GDM1 (cell line): ENCODE results near the gene DCLK2.
A peak's percentile ranks its signal among the peaks of the same experiment; 100 is the strongest.

Experiments used
- DNase-seq: peaks from one replicate; lab custom pipeline; 2025; lab: John Stamatoyannopoulos, UW

DCLK2 gene

DNA sequence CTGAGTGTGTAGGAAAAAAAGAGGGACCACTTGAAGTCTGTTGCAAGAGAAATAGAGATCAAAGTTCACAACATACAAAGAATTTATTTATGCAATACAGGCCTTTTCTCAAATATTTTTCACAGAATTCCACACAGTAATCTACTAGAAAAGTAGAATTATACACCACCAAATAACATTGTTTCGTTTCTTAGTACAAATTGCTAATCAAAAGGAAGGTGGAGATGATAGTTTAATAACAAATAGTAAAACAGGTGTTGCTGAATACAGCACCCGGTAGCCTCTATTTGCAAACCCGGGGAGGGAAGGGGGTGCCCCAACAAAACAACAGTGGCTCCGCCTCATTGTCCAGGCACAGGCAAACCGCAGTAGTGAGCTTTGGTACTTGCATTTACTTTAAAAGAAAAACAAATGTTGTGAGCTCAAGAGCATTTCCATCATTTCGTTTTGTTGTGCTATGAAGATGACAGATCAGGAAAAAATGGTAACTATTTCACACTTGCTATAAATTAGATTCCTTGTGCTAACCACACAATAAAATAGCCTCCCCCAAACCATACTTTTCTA is 186.4 kb downstream of the DCLK2 start:
- DNase-seq, result no peak

DNA sequence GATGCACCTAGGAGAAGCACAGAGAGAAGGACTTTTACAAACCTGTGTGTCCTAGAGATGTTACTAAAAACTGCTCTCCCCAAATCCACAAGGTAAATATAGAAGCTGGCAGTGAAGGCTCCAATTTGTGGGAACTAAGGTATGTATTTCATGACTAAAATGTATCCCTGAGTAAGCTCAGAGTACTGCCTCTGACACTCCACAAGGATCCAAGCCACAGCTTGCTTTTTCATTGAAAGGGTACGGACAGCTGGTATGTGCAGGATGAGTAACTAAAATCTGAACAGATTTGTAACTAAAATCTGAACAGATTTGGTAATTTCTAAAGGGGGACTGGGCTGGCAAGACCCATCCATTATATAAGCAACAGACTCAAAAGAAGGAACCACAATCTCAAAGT is 187.6 kb downstream of the DCLK2 start:
- DNase-seq, result no peak

DNA sequence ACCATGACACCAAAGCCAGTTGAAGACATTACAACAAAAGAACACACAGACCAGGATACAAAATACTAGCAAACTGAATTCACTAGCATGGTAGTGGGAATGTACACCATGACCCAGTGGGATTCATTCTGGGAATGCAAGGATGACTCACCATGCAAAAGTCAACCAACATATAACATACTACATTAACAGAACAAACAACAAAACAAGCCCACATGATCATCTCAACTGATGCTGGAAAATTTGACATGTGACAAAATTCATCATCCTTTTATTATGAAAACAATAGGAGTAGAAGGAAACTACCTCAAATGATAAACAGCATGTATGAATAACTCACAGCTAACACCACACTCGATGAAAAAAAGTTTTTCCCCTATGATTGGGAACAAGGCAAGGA is 190.2 kb downstream of the DCLK2 start:
- no peak for DNase-seq

DNA sequence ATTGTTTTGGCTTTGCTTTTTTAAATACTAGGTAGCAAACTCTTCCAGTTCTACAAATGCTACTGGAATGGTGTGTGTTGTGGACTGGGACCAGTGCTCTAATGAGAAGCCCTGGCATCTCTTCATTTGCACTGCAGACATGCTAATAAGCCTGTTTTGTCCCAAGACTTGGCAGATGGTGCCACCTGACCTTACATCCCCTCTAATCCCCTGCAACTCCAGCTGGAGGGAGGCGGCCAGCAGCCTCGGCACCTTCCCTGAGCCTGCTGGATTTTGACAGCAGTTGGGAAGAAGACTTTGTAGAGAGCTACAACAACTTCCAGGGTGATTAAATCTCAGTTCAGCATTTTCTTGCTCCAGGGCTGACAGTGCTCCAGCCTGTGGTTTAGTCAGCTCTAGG is 200.0 kb downstream of the DCLK2 start:
- DNase-seq, result no peak

DNA sequence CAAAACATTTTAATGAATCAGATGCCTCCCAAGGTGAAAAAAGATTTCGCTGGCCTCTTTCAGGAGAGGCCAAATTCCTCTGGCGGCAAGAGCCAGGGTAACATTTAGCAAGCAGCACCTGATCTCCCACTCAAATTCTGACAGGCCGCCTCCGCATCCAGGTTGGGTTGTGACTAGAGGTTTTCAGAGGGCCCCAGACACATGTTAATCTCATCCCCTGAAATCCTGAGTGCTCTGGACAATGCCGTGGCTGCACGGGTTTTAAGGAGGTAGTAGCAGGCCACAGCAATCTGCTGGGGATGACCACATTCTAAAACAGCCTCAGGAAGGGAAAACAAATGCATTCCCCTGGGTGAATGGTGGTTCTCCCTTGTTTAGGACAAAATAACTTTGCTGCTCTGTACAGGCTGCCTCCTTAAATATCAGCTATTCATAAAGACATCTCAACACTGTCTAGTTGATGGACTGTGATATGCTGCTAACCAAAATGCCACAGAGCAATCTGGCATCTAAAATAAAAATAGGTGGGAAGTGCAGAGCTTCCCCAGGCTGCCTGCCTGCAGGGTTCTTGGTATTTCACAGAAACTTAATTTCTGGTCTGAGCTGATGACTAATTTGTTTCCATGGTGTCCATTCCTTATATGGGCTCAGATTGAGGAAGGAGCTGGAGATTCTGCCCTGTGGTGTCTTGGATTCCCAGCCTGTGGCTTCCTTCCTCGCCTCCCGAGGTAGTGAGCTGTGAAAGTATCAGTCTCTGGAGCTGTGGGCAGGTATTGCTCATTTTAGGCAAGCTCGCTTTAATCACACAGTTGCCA is 202.0 kb downstream of the DCLK2 start:
- peak; percentile 38 for DNase-seq

DNA sequence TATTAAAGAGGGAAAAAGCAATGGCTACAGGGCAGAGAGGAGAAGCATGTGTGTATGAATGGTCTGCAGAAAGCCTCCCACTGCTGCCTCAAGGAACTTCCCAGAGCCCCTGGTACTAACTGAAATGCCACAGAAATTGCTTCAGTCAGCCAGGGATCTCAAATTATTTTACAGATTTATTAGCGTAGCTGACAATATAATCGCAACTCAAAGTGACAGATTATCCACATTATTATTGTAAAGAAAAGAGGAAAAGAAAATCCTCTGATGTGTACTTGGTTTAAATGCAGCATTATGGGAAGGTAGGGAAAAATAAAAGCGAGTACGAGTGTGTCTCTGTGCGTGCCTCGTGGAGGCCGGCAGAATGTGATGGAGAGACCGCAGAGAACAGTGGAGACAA is 202.7 kb downstream of the DCLK2 start:
- no peak for DNase-seq

DNA sequence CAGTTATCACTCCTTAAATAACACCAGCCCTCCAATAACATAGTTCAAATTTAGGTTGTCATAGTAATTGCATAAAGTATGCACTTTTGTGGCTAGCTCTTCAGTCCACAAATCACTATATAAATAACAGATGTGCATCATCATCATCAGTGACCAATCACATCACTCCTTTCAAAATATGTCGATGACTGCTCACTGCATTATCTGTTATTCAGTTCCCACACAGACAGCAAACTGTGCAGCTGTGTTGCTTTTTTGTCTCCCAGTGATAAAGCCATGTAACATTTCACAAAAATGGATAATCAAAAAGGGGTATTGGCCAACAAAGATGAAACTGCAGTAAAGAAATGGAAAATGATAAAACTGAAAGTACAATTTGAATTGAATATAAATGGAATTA is 205.4 kb downstream of the DCLK2 start:
- DNase-seq, result no peak

DNA sequence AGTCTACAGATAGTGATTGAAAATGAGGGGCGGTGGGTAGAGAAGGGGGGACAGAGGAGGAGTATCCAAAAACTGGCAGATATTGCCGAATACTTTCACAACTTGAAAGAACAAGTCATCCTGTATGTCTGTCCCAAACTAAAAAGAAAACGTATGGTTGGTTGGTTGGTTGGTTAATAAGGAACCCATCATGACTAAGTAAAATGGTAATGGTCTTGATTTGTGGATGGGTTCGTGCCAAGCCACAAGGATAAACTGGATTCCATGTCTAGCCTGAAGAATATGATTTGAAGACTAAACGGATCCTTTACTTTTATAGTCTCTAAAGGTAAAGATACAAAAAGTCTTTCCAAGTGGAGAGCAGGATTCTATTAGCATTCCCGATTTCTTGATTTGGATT is 208.4 kb downstream of the DCLK2 start:
- no peak for DNase-seq

DNA sequence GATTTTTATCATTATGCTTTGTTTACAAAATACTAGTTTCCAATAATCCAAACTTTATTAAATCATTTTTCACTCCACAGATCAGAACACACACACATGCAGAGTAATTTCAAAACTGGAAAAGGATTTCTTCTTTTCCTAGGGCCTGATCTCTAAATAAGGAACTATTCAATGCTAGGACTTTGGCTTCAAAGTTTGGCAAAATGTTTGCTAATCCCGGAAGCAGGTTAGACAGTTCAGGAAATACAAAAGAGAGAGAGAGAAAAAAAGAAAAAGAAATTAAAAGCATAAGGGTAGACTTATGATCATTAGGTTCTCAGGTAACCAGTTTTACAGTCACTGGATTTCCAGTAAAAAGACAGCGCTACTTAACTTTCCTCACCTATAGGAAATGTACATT is 211.0 kb downstream of the DCLK2 start:
- DNase-seq, result no peak

DNA sequence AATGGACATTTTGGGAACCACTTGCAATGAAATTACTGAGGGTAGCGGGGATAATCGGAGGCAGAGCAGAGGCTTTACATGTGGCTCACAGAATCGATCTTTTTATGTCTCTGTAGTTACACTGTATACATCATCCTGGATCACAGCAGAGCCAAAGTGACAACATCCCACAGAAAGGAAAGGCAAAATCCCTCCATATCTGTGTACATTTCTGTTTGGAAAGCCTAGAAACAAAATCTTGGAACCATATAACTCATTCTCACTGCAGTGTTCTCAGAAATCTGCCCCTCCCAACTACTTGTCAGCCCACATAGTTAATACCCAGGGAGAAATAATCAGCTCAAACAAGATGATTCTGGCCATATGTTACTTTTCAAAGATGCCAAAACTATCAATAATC is 211.6 kb downstream of the DCLK2 start:
- no peak for DNase-seq

DNA sequence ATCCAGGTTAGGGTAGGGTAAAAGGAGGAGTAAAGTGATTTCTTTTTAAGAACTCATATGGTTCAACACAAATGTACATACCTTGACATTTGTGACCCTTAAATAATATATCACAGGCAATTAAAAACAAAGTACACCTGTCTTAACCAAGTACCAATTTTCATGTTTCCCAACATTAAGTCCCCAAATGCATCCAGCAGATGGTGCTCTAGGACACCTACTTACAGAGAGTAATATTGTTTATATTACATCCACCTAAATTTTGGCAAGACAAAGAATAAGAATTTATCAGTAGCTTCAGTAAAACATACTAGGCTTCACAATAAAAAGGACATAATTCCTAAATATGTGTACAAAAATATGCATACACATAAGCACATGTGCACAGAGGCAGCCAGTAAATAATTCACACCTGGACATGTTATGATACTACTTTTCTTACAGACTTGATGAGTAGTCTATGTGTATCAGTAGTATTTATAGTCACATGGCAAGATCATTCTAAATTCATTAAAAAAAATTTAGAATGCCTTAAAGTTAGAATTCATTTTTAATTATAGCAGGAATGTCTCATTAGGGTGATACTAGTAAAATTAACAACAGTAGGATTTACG is 219.7 kb downstream of the DCLK2 start:
- DNase-seq, result no peak

DNA sequence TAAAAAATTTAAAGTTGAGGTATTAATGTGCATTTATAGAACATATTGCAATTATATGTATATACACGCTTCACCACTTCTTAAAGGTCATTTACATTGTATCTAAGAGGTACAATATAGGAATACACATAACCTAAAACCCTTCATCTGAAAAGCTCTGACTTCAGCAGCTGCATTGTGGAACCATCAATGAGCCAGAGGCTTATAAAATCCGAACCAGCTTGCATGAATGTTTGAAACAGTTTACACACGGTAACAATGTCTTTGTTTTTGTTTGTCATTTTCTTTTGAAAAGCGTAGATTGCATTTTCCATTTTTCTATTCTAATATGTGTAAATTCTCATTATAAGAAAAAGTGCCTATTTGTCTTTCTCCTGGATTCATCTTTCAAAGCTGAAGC is 221.6 kb downstream of the DCLK2 start:
- DNase-seq, result no peak

DNA sequence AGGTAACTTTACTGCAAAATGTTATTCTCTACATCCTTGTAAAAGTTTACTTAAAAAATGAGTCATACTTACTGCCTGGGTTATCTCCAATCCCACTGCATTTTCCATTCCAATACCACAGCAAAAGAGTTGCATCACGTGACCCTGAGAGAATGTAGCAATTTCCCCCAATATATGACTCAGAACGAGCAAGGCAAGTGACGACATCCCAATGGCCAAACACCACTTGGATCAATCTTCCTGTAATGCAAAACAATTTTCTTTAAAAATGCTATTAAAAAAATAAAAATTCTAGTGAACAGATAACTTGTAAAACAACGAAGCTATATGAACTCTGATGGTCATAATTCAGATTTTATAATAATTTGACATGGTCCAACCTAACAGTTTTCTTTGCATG is 224.3 kb downstream of the DCLK2 start:
- no peak for DNase-seq

DNA sequence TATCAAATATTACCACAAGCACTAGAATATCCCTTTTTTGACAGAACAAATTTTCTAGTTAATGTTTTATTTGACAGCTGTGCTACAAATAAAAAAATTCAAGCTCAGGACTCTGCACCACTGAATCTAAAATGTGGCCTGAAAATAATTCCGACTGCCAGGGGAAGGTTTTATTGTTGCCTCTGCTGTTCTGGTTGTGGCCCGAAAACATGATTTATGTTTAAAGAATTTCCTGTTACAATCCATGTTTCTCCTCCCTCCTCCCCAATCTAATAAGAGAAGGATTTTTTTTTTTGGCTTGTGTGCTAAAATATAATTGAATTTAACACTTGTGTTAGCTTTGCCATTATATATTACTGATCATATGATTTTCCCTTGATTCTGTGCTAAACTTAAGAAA is 227.8 kb downstream of the DCLK2 start:
- no peak for DNase-seq

DNA sequence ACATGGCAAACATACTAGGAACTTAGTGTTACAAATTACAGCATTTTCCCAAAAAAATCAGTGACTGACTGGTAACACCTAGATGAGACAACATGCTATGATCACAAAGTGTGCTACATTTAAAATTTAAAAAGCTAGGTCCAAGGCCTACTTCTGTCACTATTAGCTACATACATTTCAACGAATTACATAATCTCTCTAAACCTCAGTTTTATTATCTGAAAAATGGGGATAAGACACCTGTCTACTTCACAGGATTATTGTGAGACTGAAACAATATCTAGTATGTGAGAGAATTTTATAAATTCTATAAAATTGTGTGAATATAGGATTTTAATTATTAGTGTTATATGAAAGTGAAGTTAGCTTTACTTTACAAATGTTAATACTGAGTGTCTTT is 228.5 kb downstream of the DCLK2 start:
- no peak for DNase-seq
